Right lobe of liver (tissue), 4 donors: ENCODE measurements around the gene FGF6.

ENCODE experiments used
- POLR2A ChIP-seq: fragments of 450-650 bp; IDR thresholded peaks from one replicate; pipeline ENCODE4 v1.6.1; 2017; ENCODE audit warnings: antibody characterized with exemption, mild to moderate bottlenecking
- TF ChIP-seq, protein P1 (sequence below), 4 donors: fragments of 200-600 bp in 3 of 4; fragments of 450-650 bp in 1 of 4; IDR thresholded peaks; one replicate each; pipeline versions ENCODE4 v1.5.1 to v1.8.0; 2016 to 2022; ENCODE audit warnings: antibody characterized with exemption in 4 of 4, mild to moderate bottlenecking in 2 of 4
- donor health status: DM: no; HTN: no; CAD: no.
- donor health status: DM: no; HTN: no; CAD: no.
- donor health status: DM: no; HTN: yes; CAD: no.

GRCh38 chr12:4423528-4424195, 22.0 kb downstream of the FGF6 start:
- TF ChIP-seq, protein P1, sequence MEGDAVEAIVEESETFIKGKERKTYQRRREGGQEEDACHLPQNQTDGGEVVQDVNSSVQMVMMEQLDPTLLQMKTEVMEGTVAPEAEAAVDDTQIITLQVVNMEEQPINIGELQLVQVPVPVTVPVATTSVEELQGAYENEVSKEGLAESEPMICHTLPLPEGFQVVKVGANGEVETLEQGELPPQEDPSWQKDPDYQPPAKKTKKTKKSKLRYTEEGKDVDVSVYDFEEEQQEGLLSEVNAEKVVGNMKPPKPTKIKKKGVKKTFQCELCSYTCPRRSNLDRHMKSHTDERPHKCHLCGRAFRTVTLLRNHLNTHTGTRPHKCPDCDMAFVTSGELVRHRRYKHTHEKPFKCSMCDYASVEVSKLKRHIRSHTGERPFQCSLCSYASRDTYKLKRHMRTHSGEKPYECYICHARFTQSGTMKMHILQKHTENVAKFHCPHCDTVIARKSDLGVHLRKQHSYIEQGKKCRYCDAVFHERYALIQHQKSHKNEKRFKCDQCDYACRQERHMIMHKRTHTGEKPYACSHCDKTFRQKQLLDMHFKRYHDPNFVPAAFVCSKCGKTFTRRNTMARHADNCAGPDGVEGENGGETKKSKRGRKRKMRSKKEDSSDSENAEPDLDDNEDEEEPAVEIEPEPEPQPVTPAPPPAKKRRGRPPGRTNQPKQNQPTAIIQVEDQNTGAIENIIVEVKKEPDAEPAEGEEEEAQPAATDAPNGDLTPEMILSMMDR (IDR thresholded peaks at IDR 0.05), result no peak
- TF ChIP-seq POLR2A, result no peak
